ENCODE measurements around the gene TMEM179. TPM values are rescaled to one million over a fixed set of nuclear protein-coding genes. Genes with fewer than 3 reads are reported as not detected.

Gene TMEM179
- total RNA-seq, 2 donors from 2014 or later = 8.2 to 15.7 TPM

DNA sequence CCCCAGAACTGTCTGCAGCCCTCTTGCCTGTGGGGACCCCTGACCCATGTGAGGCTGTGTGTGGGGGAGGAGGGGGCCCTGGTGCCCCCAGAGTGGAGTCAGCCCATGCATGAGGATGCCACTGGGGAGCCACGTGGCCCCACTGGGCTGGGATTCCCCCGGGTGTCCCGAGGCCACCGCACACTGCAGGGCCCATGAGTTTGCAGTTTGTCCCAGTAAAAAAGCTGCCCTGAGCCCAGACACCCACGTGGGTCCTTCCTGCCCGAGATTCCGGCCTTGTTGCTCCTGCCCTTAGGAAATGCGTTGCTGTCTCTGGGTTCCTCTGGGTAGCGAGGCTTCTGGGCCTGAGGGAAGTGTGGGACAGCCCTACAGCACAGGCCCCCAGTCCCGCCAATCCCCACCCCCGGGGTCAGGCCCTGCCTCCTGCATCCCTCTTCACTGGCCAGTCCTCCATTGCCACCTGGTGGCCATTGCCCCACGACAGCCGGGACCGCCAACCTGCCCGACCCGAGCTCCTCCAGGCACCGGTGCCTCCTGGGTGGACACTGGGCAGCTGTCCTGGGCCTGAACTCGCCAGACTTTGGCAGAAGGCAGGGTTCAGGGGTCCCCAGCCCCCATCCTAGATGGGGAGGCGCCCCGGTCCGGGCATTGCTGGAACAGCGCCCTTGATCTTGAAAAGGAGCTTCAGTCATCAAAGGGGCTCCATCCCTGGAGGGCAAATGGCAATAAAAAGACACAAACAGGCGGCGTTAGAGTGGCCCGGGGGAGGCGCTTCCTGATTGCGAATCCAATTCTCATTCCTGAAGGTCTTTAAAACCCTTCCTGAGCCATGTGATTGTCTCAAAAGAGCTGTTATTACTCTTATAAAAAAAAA, 40.6 kb downstream of the TMEM179 start:
- no peak overlapping the region for H3K4me3 Mint-ChIP-seq
- Histone ChIP-seq H3K27ac (ENCODE audit: low read depth, low read length) (no peak overlapping the region), H3K9ac (ENCODE audit: extremely low read depth, low read length, poor library complexity, severe bottlenecking) (no peak overlapping the region), H3K4me3 (ENCODE audit: low read length) (no peak overlapping the region), H3K36me3 (ENCODE audit: control insufficient read depth, insufficient read depth, low read length) (no peaks in the 10 kb centered on the region), H3K9me3 (ENCODE audit: control insufficient read depth, low read length) (no peaks in the 10 kb centered on the region), H3K27me3 (ENCODE audit: control insufficient read depth, insufficient read depth, low read length, poor library complexity, severe bottlenecking) (no peaks in the 10 kb centered on the region), H3K4me1 (ENCODE audit: control insufficient read depth, insufficient read depth, low read length) (peaks cover 2% of the 10 kb centered on the region)
- H3K36me3 Mint-ChIP-seq (ENCODE audit: low read depth) = no peaks in the 10 kb centered on the region
- no peak overlapping the region for H3K27ac Mint-ChIP-seq
- WGBS, 2 experiments (ENCODE audit: insufficient coverage in 1 of 2, insufficient read length in 1 of 2) = 32 to 41% methylated on average over 23 to 27 of the region's 27 CpGs
- DNase-seq = peak; percentile 97
- no peaks in the 10 kb centered on the region for H3K9me3 Mint-ChIP-seq
- H3K4me1 Mint-ChIP-seq = no peaks in the 10 kb centered on the region
- no peaks in the 10 kb centered on the region for H3K27me3 Mint-ChIP-seq (ENCODE audit: insufficient read depth)
- TF ChIP-seq, protein P1, sequence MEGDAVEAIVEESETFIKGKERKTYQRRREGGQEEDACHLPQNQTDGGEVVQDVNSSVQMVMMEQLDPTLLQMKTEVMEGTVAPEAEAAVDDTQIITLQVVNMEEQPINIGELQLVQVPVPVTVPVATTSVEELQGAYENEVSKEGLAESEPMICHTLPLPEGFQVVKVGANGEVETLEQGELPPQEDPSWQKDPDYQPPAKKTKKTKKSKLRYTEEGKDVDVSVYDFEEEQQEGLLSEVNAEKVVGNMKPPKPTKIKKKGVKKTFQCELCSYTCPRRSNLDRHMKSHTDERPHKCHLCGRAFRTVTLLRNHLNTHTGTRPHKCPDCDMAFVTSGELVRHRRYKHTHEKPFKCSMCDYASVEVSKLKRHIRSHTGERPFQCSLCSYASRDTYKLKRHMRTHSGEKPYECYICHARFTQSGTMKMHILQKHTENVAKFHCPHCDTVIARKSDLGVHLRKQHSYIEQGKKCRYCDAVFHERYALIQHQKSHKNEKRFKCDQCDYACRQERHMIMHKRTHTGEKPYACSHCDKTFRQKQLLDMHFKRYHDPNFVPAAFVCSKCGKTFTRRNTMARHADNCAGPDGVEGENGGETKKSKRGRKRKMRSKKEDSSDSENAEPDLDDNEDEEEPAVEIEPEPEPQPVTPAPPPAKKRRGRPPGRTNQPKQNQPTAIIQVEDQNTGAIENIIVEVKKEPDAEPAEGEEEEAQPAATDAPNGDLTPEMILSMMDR (conservative IDR thresholded peaks at IDR 0.05) = peak; percentile 96

DNA sequence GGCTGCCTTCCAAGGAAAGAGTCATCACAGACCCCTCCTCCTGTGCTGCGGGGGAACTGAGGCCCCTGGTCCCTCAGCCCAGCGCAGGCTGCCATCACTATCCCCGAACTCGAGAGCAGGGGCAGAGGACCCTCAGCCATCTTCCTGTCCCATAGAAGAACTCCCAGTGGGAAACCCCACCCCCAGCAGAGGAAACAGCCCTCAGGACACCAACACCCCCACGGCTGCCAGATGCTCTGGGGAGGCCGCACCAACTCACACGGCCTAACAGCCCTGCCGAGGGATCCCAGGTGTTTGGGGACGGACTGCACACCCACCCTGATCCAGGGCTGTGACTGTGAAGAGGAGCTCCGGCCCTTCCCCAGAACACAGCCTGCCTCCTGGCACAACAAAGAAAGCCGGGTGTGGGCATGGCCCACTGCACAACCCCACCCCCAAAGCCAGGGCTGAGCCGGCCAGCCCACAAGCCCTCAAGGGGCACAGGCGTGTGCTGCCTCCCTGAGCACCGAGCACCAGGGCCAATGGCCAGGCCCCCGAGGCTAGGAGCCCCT, 41.3 kb downstream of the TMEM179 start:
- Histone ChIP-seq H3K9me3 (ENCODE audit: control insufficient read depth, low read length) (no peaks in the 10 kb centered on the region), H3K27ac (ENCODE audit: low read depth, low read length) (no peak overlapping the region), H3K9ac (ENCODE audit: extremely low read depth, low read length, poor library complexity, severe bottlenecking) (no peak overlapping the region), H3K36me3 (ENCODE audit: control insufficient read depth, insufficient read depth, low read length) (no peaks in the 10 kb centered on the region), H3K4me1 (ENCODE audit: control insufficient read depth, insufficient read depth, low read length) (peaks cover 2% of the 10 kb centered on the region), H3K27me3 (ENCODE audit: control insufficient read depth, insufficient read depth, low read length, poor library complexity, severe bottlenecking) (no peaks in the 10 kb centered on the region), H3K4me3 (ENCODE audit: low read length) (no peak overlapping the region)
- Mint-ChIP-seq H3K9me3 (no peaks in the 10 kb centered on the region), H3K4me3 (no peak overlapping the region), H3K27me3 (ENCODE audit: insufficient read depth) (no peaks in the 10 kb centered on the region), H3K36me3 (ENCODE audit: low read depth) (no peaks in the 10 kb centered on the region), H3K4me1 (no peaks in the 10 kb centered on the region), H3K27ac (no peak overlapping the region)
- WGBS, 2 experiments (ENCODE audit: insufficient coverage in 1 of 2, insufficient read length in 1 of 2) = 90 to 92% methylated on average over 2 to 15 of the region's 15 CpGs
- TF ChIP-seq, protein P1 (conservative IDR thresholded peaks at IDR 0.05) = no peak
- DNase-seq = no peak

DNA sequence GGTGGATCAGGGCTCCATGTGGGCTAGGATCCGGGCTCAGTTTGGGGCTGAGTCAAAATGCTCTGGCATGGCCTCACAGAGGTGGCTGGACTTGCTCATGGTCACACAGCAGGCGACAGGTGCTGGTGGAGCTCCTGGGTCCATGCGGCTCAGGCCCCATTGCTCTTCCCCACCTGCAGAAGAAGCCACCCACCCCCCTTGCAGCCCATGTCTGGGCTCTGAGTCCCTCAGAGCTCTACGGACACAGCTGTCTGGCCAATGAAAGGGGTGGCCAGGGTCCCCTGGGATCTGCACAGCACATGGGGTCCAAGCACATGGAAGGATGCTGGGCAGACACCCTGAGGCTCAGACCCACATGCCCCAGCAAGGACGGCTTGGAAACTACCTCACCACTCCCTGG, 42.0 kb downstream of the TMEM179 start:
- Histone ChIP-seq H3K27ac (ENCODE audit: low read depth, low read length) (no peak overlapping the region), H3K9ac (ENCODE audit: extremely low read depth, low read length, poor library complexity, severe bottlenecking) (no peak overlapping the region), H3K27me3 (ENCODE audit: control insufficient read depth, insufficient read depth, low read length, poor library complexity, severe bottlenecking) (no peaks in the 10 kb centered on the region), H3K4me1 (ENCODE audit: control insufficient read depth, insufficient read depth, low read length) (peaks cover 2% of the 10 kb centered on the region), H3K4me3 (ENCODE audit: low read length) (no peak overlapping the region), H3K9me3 (ENCODE audit: control insufficient read depth, low read length) (no peaks in the 10 kb centered on the region), H3K36me3 (ENCODE audit: control insufficient read depth, insufficient read depth, low read length) (no peaks in the 10 kb centered on the region)
- H3K9me3 Mint-ChIP-seq = no peaks in the 10 kb centered on the region
- no peaks in the 10 kb centered on the region for H3K4me1 Mint-ChIP-seq
- 90 to 92% methylated on average over 2 to 4 of the region's 5 CpGs for WGBS, 2 experiments (ENCODE audit: insufficient coverage in 1 of 2, insufficient read length in 1 of 2)
- TF ChIP-seq, protein P1 (conservative IDR thresholded peaks at IDR 0.05) = no peak
- no peaks in the 10 kb centered on the region for H3K36me3 Mint-ChIP-seq (ENCODE audit: low read depth)
- H3K27ac Mint-ChIP-seq = no peak overlapping the region
- no peaks in the 10 kb centered on the region for H3K27me3 Mint-ChIP-seq (ENCODE audit: insufficient read depth)
- no peak overlapping the region for H3K4me3 Mint-ChIP-seq
- no peak for DNase-seq
